Neural progenitor cell (in vitro differentiated cells): Measurements from ENCODE around the gene CENPL. TPM values are rescaled to one million over a fixed set of nuclear protein-coding genes. Genes with fewer than 3 reads are reported as not detected.
"Not testable (repeated sequence)": the region's sequence is repeated elsewhere in the genome, so short reads cannot be mapped to it uniquely, and the experiment has no call there.

Source experiments
- DNase-seq: peaks from one replicate; pipeline ENCODE4 v3.0.0-alpha.2; 2016; ENCODE audit warnings: low spot score
- H2AFZ ChIP-seq: fragments of 200-600 bp; sonication (generic); replicated peaks from 2 replicates; pipeline ENCODE4 v1.6.1; 2016; ENCODE audit warnings: antibody characterized with exemption
- H3F3A ChIP-seq: fragments of 200-600 bp; sonication (generic); 2 replicates; pipeline ENCODE4 v1.6.1; 2016; ENCODE audit warnings: antibody characterized with exemption, low read depth
- H3K27ac ChIP-seq: fragments of 200-600 bp; sonication (generic); 2 replicates; pipeline ENCODE4 v1.5.1; 2016; ENCODE audit warnings: mild to moderate bottlenecking
- H3K27me3 ChIP-seq: fragments of 200-600 bp; sonication (generic); 2 replicates; pipeline ENCODE4 v1.6.1; 2016; ENCODE audit warnings: mild to moderate bottlenecking, moderate library complexity
- H3K36me3 ChIP-seq: fragments of 200-600 bp; sonication (generic); 2 replicates; pipeline ENCODE4 v1.5.1; 2016
- H3K4me1 ChIP-seq: fragments of 200-600 bp; sonication (generic); 2 replicates; pipeline ENCODE4 v1.6.1; 2016; ENCODE audit warnings: mixed run types
- H3K4me2 ChIP-seq: fragments of 200-600 bp; sonication (generic); 2 replicates; pipeline ENCODE4 v1.6.1; 2016
- H3K4me3 ChIP-seq: fragments of 200-600 bp; sonication (generic); 2 replicates; pipeline ENCODE4 v1.5.1; 2016
- H3K79me2 ChIP-seq: fragments of 200-600 bp; sonication (generic); 2 replicates; pipeline ENCODE4 v1.6.1; 2016; ENCODE audit warnings: low read depth
- H3K9ac ChIP-seq: fragments of 200-600 bp; sonication (generic); 2 replicates; pipeline ENCODE4 v1.6.1; 2016
- H3K9me3 ChIP-seq: fragments of 200-600 bp; sonication (generic); 2 replicates; pipeline ENCODE4 v1.5.1; 2016; ENCODE audit warnings: low read depth
- H4K20me1 ChIP-seq: fragments of 200-600 bp; sonication (generic); 2 replicates; pipeline ENCODE4 v1.6.1; 2016; ENCODE audit warnings: low read depth
- H3K27ac Mint-ChIP-seq: 3 replicates; pipeline ENCODE4 v1.8.0; 2021; ENCODE audit warnings: mixed read lengths
- H3K27me3 Mint-ChIP-seq: 2 replicates; pipeline ENCODE4 v1.8.0; 2022; ENCODE audit warnings: low read depth, mild to moderate bottlenecking, inconsistent platforms, moderate library complexity, mixed read lengths; ENCODE audit not compliant: insufficient read depth
- H3K36me3 Mint-ChIP-seq: 3 replicates; pipeline ENCODE4 v1.8.0; 2021; ENCODE audit warnings: mixed read lengths
- H3K4me1 Mint-ChIP-seq: 3 replicates; pipeline ENCODE4 v1.8.0; 2021; ENCODE audit warnings: mixed read lengths
- H3K4me3 Mint-ChIP-seq: 3 replicates; pipeline ENCODE4 v1.8.0; 2021; ENCODE audit warnings: mild to moderate bottlenecking, moderate library complexity, mixed read lengths
- H3K9me3 Mint-ChIP-seq: 3 replicates; pipeline ENCODE4 v1.8.0; 2020; ENCODE audit warnings: mixed read lengths
- CTCF ChIP-seq: fragments of 200-600 bp; sonication (generic); IDR thresholded peaks from 2 replicates; pipeline ENCODE4 v1.5.1; 2017; ENCODE audit warnings: antibody characterized with exemption, mild to moderate bottlenecking
- EZH2 ChIP-seq: fragments of 200-600 bp; sonication (generic); IDR thresholded peaks from 2 replicates; pipeline ENCODE4 v1.6.1; 2017; ENCODE audit warnings: antibody characterized with exemption, mild to moderate bottlenecking, moderate library complexity
- EZH2phosphoT487 ChIP-seq: fragments of 200-600 bp; sonication (generic); IDR thresholded peaks from 2 replicates; pipeline ENCODE4 v1.6.1; 2017; ENCODE audit warnings: antibody characterized with exemption
- total RNA-seq: library from RNA; depleted of rRNA; stranded (reverse); fragments of >200 nt; gene quantifications from 2 replicates; pipeline ENCODE4 v1.2.3, GENCODE V29; 2015; ENCODE audit warnings: low replicate concordance

Gene CENPL
- total RNA-seq, 1 donor from 2014 or later = 33.4 TPM

GRCh38 chr1:173827611-173828010, 2.9 kb upstream of the CENPL start:
- Mint-ChIP-seq H3K27ac (peak overlapping the region; percentile 60), H3K4me3 (no peak overlapping the region)

DNA sequence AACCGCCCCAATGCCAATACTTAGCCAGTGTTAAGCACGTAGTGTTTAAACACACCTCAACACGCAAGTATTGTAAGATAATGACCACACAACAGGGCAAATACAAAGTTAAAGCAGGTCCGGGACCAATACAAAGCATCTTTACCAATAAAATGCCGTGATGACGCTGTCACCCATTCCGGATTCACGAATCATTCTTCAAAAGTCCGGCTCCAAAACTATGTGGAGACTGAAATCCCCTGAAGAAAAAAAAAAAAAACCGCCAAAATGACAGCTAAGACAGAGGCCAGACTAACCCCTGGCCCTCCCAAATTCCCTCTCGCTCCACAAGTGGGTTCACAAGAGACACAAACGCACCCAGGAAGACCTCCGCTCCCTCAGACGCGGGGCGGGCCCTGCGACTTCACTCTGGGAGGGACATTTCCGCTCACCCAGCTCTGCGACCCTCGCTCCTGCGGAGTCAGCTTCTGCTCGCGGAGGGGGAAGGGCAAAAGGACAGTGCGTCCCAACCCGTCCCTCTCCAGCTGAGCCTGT, 835 bp downstream of the CENPL start:
- Mint-ChIP-seq H3K36me3 (peaks cover 10% of the 10 kb centered on the region), H3K9me3 (no peaks in the 10 kb centered on the region), H3K27me3 (peaks cover 7% of the 10 kb centered on the region), H3K27ac (peak overlapping the region; percentile 98), H3K4me3 (peak overlapping the region; percentile 96), H3K4me1 (peaks cover 31% of the 10 kb centered on the region)
- H3K4me2 ChIP-seq = peak overlapping the region; percentile 99
- H3K79me2 ChIP-seq = peaks cover 83% of the 10 kb centered on the region
- H3K4me3 ChIP-seq = peak overlapping the region; percentile 87
- peaks cover 17% of the 10 kb centered on the region for H3F3A ChIP-seq
- H3K27ac ChIP-seq = peak overlapping the region; percentile 86
- H2AFZ ChIP-seq = peak overlapping the region; percentile 80
- peak overlapping the region; percentile 73 for H3K9ac ChIP-seq
- no peak for TF ChIP-seq EZH2
- TF ChIP-seq EZH2phosphoT487 = no peak
- H3K9me3 ChIP-seq = no peaks in the 10 kb centered on the region
- no peaks in the 10 kb centered on the region for H3K27me3 ChIP-seq
- peaks cover 17% of the 10 kb centered on the region for H3K4me1 ChIP-seq
- H4K20me1 ChIP-seq = no peaks in the 10 kb centered on the region
- peaks cover 16% of the 10 kb centered on the region for H3K36me3 ChIP-seq
- DNase-seq = no peak

More at GRCh38 chr1:173827611-173828010, 2.9 kb upstream of the CENPL start:
- Histone ChIP-seq H3K27ac (no peak overlapping the region), H3K4me2 (peak overlapping the region; percentile 26), H3K36me3 (peaks cover 7% of the 10 kb centered on the region), H3F3A (peaks cover 17% of the 10 kb centered on the region), H3K9me3 (no peaks in the 10 kb centered on the region), H3K79me2 (peaks cover 46% of the 10 kb centered on the region), H3K27me3 (no peaks in the 10 kb centered on the region), H2AFZ (no peak overlapping the region), H3K4me3 (no peak overlapping the region), H3K4me1 (peaks cover 13% of the 10 kb centered on the region), H4K20me1 (no peaks in the 10 kb centered on the region), H3K9ac (no peak overlapping the region)
- peaks cover 25% of the 10 kb centered on the region for H3K4me1 Mint-ChIP-seq
- peaks cover 10% of the 10 kb centered on the region for H3K36me3 Mint-ChIP-seq
- H3K27me3 Mint-ChIP-seq = peaks cover 7% of the 10 kb centered on the region
- no peak for DNase-seq
- no peak for TF ChIP-seq EZH2
- no peak for TF ChIP-seq CTCF
- TF ChIP-seq EZH2phosphoT487 = no peak
- H3K9me3 Mint-ChIP-seq = no peaks in the 10 kb centered on the region

- Histone ChIP-seq H3K4me3 (no peak overlapping the region), H3K4me2 (no peak overlapping the region), H3K27me3 (no peaks in the 10 kb centered on the region), H2AFZ (no peak overlapping the region), H3K9me3 (no peaks in the 10 kb centered on the region), H3K4me1 (peaks cover 13% of the 10 kb centered on the region), H3K27ac (no peak overlapping the region), H4K20me1 (no peaks in the 10 kb centered on the region), H3F3A (peaks cover 17% of the 10 kb centered on the region), H3K36me3 (peaks cover 17% of the 10 kb centered on the region), H3K9ac (no peak overlapping the region), H3K79me2 (peaks cover 90% of the 10 kb centered on the region)
- TF ChIP-seq CTCF (no peak), EZH2 (no peak), EZH2phosphoT487 (no peak)
- Mint-ChIP-seq H3K27me3 (peaks cover 7% of the 10 kb centered on the region), H3K36me3 (peaks cover 13% of the 10 kb centered on the region), H3K4me1 (peaks cover 24% of the 10 kb centered on the region), H3K9me3 (peaks cover 3% of the 10 kb centered on the region), H3K4me3 (no peak overlapping the region), H3K27ac (no peak overlapping the region)
- no peak for DNase-seq
These were observed 3.0 kb downstream of the CENPL start for GRCh38 chr1:173821680-173822079.

DNA sequence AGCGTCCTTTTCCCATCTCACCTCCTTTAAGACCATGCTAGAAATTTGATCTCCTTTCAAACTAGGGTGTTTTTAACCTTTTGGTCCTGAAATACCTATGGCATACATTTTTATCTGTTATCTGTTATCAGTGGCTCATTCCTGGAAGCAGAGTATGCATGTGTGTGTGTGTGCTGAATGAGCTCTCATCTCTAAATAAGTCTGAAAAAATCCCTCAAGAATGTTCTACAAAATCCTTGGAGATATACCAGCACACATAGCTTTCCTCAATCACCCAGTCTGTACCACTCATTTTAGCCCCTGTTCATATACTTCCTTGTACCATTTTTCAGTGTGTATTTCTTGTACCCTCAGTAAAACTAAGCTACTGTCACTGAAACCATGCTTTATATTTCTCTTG, 6.2 kb downstream of the CENPL start:
- peaks cover 12% of the 10 kb centered on the region for H3K4me1 Mint-ChIP-seq
- TF ChIP-seq EZH2 (no peak), EZH2phosphoT487 (no peak), CTCF (no peak)
- no peak overlapping the region for H3K27ac ChIP-seq
- H3K4me2 ChIP-seq = no peak overlapping the region
- no peak overlapping the region for H2AFZ ChIP-seq
- H3K4me1 ChIP-seq = peaks cover 13% of the 10 kb centered on the region
- no peak overlapping the region for H3K4me3 Mint-ChIP-seq
- H3K36me3 ChIP-seq = peaks cover 17% of the 10 kb centered on the region
- H3K27me3 ChIP-seq = no peaks in the 10 kb centered on the region
- H3F3A ChIP-seq = no peaks in the 10 kb centered on the region
- H3K9ac ChIP-seq = no peak overlapping the region
- no peak overlapping the region for H3K4me3 ChIP-seq
- no peak for DNase-seq
- H3K9me3 Mint-ChIP-seq = peaks cover 27% of the 10 kb centered on the region
- no peak overlapping the region for H3K27ac Mint-ChIP-seq
- peaks cover under 1% of the 10 kb centered on the region for H3K27me3 Mint-ChIP-seq
- peaks cover 37% of the 10 kb centered on the region for H3K36me3 Mint-ChIP-seq
- no peaks in the 10 kb centered on the region for H4K20me1 ChIP-seq
- peaks cover 100% of the 10 kb centered on the region for H3K79me2 ChIP-seq
- no peaks in the 10 kb centered on the region for H3K9me3 ChIP-seq

DNA sequence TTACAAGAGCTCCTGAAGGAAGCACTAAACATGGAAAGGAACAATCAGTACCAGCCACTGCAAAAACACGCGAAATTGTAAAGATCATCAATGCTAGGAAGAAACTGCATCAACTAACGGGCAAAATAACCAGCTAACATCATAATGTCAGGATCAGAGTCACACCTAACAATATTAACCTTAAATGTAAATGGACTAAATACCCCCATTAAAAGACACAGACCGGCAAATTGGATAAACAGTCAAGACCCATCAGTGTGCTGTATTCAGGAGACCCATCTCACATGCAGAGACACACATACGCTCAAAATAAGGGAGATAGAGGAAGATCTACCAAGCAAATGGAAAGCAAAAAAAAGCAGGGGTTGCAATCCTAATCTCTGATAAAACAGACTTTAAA, 11.0 kb downstream of the CENPL start:
- not testable (repeated sequence) for H3F3A ChIP-seq, H3K27ac ChIP-seq, H3K9ac ChIP-seq, H3K27me3 Mint-ChIP-seq, H3K27me3 ChIP-seq, H3K4me3 ChIP-seq, H3K4me1 Mint-ChIP-seq, H3K4me3 Mint-ChIP-seq, H2AFZ ChIP-seq, H4K20me1 ChIP-seq, H3K27ac Mint-ChIP-seq, DNase-seq, H3K9me3 ChIP-seq, H3K4me2 ChIP-seq, H3K4me1 ChIP-seq
- H3K79me2 ChIP-seq = peaks cover 77% of the 10 kb centered on the region
- peaks cover 22% of the 10 kb centered on the region for H3K36me3 ChIP-seq
- Mint-ChIP-seq H3K36me3 (peaks cover 45% of the 10 kb centered on the region), H3K9me3 (peaks cover 27% of the 10 kb centered on the region)
